Measurements from ENCODE around the gene OR6C65. TPM values are rescaled to one million over a fixed set of nuclear protein-coding genes. Genes with fewer than 3 reads are reported as not detected.
"Not testable (repeated sequence)": the region's sequence is repeated elsewhere in the genome, so short reads cannot be mapped to it uniquely, and the experiment has no call there.

Gene OR6C65
- polyA plus RNA-seq (ENCODE audit: insufficient read length) = not detected

DNA sequence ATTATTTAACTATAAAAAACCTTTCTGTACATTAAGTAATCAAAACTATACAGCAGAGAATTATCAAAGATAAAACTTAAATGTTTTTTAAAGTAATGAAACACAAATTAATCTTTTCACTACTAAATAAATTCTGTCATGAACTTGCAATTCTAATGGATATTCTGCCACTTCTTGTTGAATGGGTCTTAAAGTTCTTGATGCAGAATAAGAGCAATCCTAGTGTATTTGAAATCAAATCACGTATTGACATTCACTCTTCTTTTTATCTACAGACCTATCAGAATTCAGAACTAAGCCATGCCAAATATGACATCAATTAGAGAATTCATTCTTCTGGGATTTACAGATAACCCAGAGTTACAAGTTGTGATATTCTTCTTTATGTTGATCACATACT is at the start of gene OR6C65:
Gene OR6C65, plus strand, starts transcription at position 301 of the 400 bp plus-strand sequence. Its CDS starts 0 bp downstream, at position 301.
- DNase-seq (ENCODE audit: low read depth) = no peak

DNA sequence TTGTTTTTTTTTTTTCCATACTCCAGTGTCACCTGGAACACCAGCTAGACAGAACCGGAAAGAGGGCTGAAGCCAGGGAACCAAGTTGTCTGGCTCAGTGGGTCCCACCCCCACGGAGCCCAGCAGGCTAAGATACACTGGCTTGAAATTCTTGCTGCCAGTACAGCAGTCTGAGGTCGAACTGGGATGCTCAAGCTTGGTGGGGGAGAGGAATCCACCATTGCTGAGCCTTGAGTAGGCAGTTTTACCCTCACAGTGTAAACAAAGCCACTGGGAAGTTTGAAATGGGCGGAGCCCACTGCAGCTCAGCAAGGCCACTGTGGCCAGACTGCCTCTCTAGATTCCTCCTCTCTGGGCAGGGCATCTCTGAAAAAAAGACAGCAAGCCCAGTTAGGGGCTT is 45.0 kb upstream of the OR6C65 start:
- not testable (repeated sequence) for DNase-seq (ENCODE audit: low read depth)

DNA sequence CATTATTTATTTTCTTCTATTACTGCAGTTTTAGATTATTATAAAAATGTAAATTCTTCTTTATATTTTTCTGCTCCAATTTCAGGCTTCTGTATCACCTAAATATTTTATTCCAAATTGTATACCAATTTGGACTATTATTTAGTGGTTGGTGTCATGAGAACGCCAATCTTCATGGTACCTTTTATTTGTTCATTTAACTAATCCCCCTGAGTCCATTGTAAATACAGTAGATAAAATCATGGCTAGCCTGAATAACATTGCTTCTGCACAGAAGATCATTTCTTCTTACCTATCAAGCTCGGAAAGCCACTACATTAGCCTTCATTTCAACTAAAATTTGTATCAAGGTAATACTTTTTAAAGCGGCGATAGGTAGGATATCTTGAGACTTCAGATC is 37.7 kb upstream of the OR6C65 start, which contains the start of gene OR6C75:
Gene OR6C75, plus strand, starts transcription at position 301 of the 400 bp plus-strand sequence. CDS start 2,136 bp downstream, outside the sequence.
- DNase-seq (ENCODE audit: low read depth) = no peak

DNA sequence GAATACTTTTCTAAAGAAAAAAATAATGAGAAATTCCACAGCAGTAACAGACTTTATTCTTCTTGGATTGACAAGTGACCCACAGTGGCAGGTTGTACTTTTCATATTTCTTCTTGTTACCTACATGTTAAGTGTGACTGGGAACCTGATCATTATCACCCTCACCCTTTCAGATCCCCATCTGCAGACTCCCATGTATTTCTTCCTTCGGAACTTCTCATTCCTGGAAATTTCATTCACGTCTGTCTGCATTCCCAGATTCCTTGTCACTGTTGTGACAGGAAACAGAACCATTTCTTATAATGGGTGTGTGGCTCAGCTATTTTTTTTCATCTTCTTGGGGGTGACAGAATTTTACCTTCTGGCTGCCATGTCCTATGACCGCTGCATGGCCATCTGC is 35.2 kb upstream of the OR6C65 start:
- DNase-seq (ENCODE audit: low read depth) = no peak

DNA sequence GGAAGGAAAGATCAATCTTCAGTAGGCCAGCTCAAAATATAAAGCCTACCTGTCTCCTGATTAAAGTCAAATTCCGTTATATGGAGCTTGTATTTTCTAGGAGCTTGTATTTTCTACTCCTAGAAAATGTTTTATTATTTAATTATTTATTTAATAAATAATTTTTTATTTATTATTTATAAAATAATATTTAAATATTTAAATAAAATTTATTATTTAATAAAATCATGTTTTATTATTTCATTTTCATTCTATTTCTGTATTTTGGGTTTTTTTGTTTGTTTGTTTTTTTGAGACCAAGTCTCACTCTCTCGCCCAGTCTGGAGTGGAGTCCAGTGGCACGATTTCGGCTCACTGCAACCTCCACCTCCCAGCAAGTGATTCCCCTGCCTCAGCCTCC is 27.8 kb upstream of the OR6C65 start:
- DNase-seq (ENCODE audit: low read depth) = no peak

DNA sequence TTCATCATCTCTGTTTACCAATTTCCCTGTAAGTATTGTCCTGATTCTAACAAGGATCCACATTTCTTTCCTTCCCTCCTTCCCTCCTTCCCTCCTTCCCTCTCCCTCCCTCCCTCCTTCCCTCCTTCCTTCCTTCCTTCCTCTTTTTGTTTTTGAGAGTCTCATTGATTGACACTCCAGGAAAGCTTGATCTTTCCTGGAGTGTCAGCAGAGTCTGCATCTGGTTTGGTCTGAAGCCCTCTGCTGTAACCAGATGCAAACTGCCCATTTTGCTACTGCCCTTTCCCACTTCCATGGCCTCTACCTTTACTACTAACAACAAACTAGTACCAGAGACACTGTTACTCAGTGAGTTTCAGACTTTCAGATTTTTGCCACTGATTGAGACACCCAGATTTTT is 14.4 kb upstream of the OR6C65 start:
- no peak for DNase-seq (ENCODE audit: low read depth)

DNA sequence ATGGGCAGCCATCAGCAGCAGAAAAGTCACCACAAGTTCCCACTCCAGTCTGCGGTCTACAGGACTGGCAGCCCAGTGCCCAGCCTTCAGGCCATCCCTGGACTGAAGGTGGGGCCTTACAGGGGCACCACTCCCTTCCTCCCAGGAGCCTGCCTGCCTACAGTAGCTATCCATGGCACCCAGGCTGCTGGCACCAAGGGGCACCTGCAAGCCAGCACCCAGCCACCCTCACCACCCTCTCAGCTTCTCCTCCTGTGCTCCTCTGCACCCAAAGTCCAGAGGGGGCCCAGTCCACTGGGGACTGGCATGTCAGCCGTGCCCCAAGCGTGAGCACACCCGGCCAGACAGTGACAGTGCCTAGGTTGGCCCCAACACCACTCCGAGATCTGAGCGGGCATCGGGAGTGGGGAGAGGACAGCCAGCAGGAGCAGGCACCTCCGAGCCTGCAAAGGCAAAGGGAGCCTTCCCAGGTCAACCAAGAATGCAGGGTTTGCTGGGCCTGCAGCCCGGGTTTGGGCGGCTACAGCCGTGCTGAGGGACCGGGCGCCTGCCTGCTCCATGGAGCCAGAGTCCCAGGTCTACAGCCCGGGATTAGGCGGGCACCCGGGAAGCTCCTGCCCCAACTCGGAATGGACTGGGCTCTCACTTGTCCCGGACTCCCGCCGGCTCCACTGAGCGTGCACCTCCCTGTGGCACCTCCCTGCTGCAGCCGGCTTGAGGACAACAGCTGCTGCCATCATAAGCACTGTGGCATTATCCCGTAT is 8.1 kb upstream of the OR6C65 start:
- DNase-seq (ENCODE audit: low read depth) = no peak

DNA sequence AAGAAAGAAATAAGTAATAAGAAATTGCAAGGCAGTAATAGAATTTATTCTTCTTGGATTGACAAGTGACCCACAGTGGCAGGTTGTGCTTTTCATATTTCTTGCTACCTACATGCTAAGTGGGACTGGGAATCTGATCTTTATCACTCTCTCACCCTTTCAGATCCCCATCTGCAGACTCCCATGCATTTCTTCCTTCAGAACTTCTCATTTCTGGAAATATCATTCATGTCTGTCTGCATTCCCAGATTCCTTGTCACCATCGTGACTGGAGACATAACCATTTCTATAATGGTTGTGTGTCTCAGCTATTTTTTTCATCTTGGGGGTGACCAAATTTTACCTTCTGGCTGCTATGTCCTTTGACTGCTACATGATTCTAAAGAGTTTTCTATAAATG is 4.0 kb upstream of the OR6C65 start:
- no peak for DNase-seq (ENCODE audit: low read depth)

DNA sequence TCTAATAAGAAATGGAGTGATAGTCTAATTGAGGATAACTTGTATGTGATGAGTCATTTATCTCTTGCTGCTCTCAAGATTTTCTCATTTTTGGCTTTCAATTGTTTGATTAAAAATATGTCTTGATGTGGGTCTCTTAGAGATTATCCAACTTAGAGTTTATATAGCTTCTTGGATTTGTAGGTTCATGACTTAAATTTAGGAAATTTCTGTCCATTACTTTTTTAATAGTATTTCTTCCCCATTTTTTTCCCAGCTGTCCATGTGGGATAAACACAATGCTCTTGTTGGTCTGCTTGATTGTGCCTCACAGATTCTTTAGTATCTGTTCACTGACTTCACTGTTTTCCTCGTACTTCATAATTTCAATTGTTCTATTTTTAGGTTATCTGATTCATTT is 7.5 kb downstream of the OR6C65 start:
- no peak for DNase-seq (ENCODE audit: low read depth)

DNA sequence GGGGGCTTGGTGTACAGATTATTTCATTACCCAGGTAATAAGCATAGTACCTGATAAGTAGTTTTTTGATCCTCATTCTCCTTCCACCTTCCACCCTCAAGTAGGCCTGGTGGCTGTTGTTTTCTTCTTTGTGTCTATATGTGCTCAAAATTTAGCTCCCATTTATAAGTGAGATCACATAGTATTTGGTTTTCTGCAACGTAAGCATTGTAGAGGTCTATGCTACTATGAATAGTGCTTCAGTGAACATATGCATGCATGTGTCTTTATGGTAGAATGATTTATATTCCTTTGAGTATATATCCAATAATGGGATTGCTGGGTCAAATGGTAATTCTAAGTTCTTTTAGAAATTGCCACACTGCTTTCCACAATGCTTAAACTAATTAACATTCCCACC is 8.8 kb downstream of the OR6C65 start:
- DNase-seq (ENCODE audit: low read depth) = not testable (repeated sequence)

DNA sequence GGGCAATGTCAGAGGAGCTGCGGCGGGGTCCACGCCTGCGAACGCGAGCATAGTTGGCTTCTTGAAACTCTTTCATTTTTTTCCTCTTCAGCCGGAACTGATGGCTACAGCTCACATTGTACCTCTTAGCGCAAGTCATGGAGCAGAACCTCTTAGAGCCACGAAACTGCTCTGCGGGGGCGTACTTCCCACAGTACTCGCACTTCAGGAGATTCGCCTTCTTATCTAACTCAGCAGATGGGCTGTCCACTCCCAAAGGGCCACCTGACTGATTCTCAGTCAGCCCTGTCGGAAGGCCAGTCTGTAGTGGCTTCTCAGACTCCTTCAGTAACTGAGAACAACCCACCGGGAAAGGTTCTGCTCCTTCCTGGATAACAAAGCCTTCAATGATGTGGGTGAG is 11.8 kb downstream of the OR6C65 start:
- DNase-seq (ENCODE audit: low read depth) = not testable (repeated sequence)

DNA sequence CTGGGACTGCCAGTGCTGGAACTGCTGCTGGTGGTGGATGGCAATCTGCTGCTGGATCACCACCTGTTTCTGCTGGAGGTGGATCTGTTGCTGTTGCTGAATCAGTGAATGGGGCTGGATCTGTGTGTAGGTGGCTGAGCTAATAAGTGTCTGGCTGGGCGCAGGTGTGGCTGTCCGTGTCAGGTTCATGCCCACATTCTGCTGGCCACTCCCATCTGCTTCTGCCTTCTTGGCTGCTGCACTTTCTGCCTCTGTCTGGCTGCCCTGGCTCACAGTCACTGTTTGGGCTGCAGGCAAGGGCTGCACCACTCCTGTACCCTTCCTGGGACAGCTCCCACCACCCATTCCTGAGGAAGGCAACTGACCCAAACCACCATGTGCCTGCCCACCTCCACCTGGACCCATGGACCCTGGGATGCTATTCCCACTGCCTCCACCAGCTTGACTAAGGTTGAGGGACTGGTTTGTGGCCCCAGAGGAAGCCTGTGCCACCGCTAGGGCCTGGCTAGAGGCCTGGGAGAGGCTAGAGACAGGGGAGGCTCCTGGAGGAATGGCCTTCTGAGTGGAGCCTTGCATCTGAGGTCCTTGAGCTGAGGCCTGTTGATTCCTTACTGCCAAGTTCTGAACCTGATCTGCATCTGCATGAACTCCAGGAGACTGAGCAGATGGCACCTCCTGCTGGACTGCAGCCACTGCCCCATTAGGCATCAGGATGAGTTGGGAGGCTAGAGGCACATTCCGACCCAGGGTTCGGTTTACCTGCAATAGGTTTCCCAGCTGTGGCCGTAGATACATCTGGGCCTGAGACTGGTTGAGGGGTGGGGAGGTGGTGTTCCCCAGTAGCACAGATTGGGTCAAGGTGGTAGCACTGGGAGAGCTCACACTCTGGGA is 13.4 kb downstream of the OR6C65 start:
- DNase-seq (ENCODE audit: low read depth) = not testable (repeated sequence)

DNA sequence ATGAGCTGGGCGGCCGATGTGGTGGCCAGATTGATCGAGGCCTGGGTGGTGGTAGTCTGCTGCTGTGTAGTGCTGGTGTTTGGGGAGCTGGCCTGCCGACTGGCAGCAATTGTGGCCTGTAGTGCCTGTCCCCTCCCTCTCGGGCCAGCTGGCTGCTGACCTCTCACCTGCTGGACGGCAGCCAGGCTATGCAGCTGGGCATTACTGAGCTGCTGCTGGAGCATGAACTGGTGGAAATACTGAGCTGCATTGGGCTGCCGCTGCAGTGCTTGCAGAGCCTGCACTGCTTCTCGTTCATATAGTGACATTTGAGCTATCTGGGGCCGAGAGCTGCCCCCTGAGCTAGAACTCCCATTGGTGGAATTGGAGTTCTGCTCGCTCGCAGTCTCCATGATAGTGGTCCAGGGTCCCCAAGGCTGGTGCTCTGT is 14.1 kb downstream of the OR6C65 start:
- not testable (repeated sequence) for DNase-seq (ENCODE audit: low read depth)

DNA sequence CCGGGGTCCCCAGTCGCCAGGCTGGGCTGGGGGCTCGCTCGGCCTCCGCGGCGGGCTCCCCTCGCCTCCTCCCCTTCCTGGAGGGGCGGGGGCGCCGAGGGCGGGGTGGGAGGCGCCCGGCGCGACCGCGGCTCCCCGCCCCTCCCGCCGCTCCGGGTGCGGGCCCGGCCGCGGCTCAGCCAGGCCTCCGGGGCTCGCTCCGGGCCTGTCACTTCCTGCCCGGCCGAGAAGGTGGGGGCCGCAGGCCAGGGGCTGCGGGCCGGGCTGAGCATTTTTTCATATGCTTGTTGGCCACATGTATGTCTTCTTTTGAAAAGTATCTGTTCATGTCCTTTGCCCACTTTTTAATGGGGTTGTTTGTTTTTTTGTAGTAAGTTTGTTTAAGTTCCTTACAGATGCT is 14.6 kb downstream of the OR6C65 start:
- DNase-seq (ENCODE audit: low read depth) = not testable (repeated sequence)

DNA sequence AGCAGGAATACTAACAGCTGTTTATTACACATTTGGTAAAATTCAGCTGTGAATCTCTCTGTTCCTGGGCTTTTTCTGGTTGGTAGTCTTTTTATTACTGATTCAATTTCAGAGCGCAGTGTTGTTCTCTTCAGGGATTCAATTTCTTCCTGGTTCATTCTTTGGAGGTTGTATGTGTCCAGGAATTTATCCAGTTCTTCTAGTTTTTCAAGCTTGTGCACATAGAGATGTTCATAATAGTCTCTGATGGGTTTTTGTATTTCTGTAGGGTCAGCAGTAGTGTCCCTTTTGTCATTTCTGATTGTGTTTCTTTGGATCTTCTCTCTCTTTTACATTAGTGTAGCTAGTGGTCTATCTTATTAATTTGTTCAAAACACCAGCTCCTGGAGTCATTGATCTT is 16.6 kb downstream of the OR6C65 start:
- no peak for DNase-seq (ENCODE audit: low read depth)

DNA sequence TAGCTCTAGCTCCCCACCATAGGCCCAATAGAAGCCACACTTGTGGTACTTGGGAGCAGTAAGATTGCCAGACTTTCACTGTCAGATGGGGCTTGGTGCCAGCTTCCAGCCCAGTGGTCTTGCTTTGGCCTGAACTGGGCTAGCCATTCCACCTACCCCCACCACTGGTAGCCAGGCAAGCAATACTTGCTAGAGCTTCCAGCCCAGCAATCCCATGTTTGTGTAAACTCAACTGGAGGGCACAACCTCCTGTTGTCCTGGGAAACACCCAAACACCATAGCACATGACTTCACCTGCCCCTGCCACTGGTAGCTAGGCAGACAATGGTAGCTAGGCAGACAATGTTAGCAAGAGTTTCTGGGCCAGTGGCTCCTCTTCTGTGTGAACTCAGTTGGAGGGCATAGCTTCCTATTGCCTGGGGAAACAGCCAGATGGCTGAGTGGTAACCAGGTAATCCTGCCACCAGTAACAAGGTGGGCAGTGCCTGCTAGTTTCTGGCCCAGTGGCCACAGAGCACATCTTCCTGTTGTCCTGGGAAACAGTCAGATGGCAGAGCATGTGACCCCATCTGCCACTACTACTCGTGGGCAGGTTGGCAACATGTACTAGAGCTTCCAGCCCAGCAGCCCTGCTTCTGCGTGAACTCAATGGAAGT is 20.1 kb downstream of the OR6C65 start:
- no peak for DNase-seq (ENCODE audit: low read depth)

DNA sequence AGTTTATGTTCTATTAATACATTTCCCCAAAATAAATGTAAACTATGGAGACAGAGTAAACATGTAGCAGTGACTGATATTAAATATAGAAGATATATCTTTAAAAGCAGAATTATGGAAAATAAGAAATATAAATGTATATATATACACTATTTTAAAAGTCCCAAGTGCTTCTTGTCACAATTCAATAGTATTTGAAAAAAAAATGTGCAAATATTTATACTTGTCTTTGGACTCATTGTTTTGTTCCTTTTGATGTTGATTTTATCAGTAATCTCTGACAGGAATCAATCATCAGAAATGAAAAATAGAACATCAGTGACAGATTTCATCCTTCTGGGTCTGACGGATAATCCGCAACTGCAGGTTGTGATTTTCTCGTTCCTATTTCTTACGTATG is 25.6 kb downstream of the OR6C65 start, which contains the start of gene OR6C76:
Gene OR6C76, plus strand, starts transcription at position 301 of the 400 bp plus-strand sequence. Its CDS starts 0 bp downstream, at position 301.
- no peak for DNase-seq (ENCODE audit: low read depth)

DNA sequence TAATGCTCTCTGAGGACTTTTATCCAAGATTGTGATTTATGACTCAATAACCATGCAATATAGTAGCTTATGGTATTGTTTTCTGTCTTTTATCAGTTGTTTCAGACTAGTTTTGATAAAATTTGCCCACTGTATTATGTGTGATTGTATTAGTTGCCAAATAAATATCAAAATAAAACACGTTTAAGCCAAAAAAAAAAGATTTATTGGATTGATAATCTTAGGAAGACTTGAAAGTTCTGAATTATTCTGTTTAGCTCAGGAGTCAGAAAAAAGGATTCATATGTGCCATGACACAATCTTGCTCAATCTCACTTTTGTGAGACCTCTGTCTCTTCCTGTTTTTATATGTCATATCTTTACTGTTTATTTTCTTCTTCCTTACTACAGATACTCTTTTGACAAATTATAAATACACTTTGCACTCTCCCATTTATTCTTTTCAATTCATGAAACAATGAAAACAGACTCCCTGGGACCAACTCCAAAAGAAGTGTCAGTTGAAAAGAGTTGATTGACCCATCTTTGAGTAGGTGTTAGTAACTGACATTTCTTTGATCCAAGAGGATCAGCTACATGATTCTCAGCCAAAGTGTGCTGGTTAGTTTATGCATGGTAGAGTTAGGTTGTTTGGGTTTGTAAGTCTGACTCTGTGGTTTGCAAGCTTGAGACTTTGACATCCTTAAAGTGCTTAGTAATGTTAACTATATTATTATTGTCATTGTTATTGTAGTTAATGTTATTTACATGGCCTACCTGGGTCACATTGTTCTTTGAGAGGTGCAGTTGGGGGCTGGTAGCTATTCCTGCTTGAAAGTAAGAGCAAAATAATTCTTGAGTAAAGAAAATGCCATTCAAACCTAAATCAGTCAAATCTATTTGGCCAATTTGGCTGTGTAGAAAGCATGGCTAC is 28.3 kb downstream of the OR6C65 start:
- DNase-seq (ENCODE audit: low read depth) = no peak

DNA sequence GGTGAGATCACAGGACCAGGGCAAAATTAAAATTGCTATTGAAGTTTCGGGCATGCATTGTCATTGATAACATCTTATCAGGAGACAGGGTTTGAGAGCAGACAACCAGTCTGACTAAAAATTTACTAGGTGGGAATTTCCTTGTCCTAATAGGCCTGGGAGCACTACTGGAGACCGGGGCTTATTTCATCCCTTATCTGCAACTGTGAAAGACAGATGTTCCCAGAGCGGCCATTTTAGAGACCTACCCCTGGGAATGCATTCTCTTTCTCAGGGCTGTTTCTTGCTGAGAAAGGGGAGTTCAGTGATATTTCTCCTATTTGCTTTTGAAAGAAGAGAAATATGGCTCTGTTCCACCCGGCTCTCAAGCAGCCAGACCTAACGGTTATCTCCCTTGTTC is 40.9 kb downstream of the OR6C65 start:
- DNase-seq (ENCODE audit: low read depth) = not testable (repeated sequence)

DNA sequence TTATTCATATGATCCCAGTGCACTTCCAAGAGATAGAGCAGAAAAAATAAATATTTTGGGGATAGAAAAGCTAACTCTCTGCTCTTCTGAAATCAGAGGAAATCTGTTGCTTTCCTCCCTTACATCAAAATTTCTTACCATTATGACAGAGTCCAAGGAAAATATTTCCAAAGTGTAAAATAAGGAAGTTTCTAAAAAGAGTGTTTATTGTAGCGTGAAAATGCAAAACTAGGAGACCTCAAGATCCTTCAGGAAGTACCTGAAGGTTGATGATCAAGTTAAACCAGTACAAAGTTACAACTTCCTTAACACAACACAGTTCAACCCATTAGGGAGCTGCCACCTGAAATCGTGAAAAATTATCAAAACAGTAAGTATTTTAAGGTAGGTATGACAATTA is 43.4 kb downstream of the OR6C65 start, which contains the start of gene OR6C2:
Gene OR6C2, plus strand, starts transcription at position 301 of the 400 bp plus-strand sequence. CDS start 8,138 bp downstream, outside the sequence.
- DNase-seq (ENCODE audit: low read depth) = no peak

DNA sequence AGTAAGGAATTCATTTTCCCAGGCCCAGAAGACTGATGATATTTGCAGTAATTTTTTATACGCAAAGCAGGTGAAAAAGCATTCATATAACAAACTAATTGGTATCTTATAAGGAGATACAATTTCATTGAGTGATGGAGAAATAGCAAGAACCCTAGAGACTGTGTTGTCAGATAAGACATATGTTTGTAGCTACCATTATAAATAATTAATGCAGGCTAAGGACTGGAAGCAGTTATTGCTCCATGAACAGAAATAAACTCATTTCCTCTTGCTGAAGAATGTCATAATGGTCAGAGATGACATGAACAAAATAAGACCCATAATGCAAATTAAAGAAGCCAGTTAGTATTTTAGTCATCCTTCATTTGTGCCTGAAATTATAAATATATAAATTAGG is 45.0 kb downstream of the OR6C65 start:
- DNase-seq (ENCODE audit: low read depth) = no peak
